Upper lobe of left lung (tissue), 4 donors: ENCODE results near the gene GUCD1.

Source experiments
- CTCF ChIP-seq, 6 experiments: fragments of 450-650 bp in 4 of 6; fragments of 200-600 bp in 2 of 6; sonication (generic) in 2 of 6; IDR thresholded peaks; one replicate each; pipeline ENCODE4 v1.5.1; 2016 to 2019; ENCODE audit warnings: antibody characterized with exemption in 6 of 6
- POLR2AphosphoS5 ChIP-seq, 2 donors: sonication (generic); formaldehyde crosslinking; IDR thresholded peaks; one replicate each; pipeline ENCODE4 v1.5.1; 2017; ENCODE audit warnings: antibody characterized with exemption in 2 of 2

DNA sequence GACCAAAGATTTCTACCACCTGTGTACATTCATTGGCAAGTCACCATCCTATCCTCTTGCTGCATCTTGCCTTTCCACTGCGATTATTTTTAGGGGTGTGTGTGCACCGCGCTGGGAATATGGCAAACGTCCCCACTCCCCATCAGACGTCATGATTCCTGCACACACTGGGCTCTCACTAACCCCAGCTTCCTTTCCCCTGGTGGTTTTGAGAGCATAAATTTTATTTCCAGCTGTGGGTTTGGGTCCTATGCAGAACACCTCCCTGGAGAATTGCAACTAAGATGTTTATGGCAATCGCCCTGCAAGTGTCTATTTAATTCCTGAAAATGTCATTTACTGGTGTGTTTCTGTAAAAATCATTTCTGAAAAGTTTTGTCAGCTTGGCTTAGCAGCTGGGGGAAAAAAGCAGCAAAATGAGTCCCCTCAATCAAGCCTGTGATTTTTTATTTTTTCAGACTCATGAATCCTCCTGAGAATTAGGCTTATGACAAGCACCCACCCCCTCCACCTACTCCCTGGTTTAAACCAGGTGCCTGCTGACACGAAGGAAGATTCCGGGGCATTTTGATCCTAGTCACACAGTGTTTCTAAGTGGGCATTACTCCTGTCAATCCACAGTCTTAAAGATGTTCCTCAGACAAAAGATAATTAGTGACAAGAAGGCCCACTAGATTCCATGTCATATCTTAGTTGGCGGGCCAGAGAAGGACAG lies 36.0 kb downstream of the GUCD1 start:
- TF ChIP-seq POLR2AphosphoS5 (IDR thresholded peaks at IDR 0.05) (no peak), CTCF (IDR thresholded peaks at IDR 0.05) (no peak)
